Erythroblast (primary cell): ENCODE results near the gene IPCEF1.
A peak's percentile ranks its signal among the peaks of the same experiment; 100 is the strongest.

Experiments used
- DNase-seq, 2 experiments: peaks; one replicate each; lab custom pipeline; 2025; lab: John Stamatoyannopoulos, UW
- GATA1 ChIP-seq: IDR thresholded peaks from 2 replicates; pipeline ENCODE4 v1.6.1; 2011; ENCODE audit warnings: low read depth, mild to moderate bottlenecking, control low read depth, low read length, moderate library complexity
- POLR2A ChIP-seq: IDR thresholded peaks from 2 replicates; pipeline ENCODE4 v1.6.1; 2011; ENCODE audit warnings: mild to moderate bottlenecking, low read length

IPCEF1 gene, protein sequence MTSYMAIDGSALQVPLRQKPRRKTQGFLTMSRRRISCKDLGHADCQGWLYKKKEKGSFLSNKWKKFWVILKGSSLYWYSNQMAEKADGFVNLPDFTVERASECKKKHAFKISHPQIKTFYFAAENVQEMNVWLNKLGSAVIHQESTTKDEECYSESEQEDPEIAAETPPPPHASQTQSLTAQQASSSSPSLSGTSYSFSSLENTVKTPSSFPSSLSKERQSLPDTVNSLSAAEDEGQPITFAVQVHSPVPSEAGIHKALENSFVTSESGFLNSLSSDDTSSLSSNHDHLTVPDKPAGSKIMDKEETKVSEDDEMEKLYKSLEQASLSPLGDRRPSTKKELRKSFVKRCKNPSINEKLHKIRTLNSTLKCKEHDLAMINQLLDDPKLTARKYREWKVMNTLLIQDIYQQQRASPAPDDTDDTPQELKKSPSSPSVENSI

GRCh38 chr6:154356690-154357089 is at the start of gene IPCEF1:
Gene IPCEF1, minus strand, starts transcription at chr6:154356803. Its CDS starts 90,856 bp downstream, at chr6:154265947.
- no peak for TF ChIP-seq POLR2A
- no peak for TF ChIP-seq GATA1
- DNase-seq: no peak

GRCh38 chr6:154406301-154406700 is 49.7 kb upstream of the IPCEF1 start:
- TF ChIP-seq POLR2A (no peak), GATA1 (no peak)
- DNase-seq: no peak

GRCh38 chr6:154404791-154405400 is 48.3 kb upstream of the IPCEF1 start:
- TF ChIP-seq POLR2A: no peak
- TF ChIP-seq GATA1: no peak
- no peak for DNase-seq

GRCh38 chr6:154403788-154404187 is 47.2 kb upstream of the IPCEF1 start:
- DNase-seq: peak; percentile 44 to 45
- no peak for TF ChIP-seq GATA1
- TF ChIP-seq POLR2A: no peak

GRCh38 chr6:154402081-154402780 is 45.6 kb upstream of the IPCEF1 start:
- no peak for DNase-seq
- TF ChIP-seq POLR2A (no peak), GATA1 (no peak)

DNA sequence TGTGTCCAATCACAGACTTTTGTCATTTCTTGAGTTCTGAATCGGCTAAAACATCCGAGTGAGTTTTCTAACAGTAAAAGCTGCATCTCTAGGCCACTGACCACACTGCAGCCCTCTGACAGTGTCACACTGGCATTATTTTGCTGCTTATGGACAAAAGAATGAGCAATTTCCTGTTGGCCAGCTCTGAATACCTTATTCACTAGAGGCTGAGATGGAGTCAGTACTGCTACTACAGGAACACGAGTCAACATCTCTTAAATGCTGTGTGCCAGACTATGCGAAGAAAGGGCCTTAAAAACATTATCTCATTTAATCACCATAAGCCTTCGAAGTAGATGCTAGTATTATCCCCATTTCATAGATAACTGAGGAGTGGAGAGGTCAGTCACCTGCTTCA is 42.5 kb upstream of the IPCEF1 start:
- TF ChIP-seq POLR2A: no peak
- no peak for DNase-seq

DNA sequence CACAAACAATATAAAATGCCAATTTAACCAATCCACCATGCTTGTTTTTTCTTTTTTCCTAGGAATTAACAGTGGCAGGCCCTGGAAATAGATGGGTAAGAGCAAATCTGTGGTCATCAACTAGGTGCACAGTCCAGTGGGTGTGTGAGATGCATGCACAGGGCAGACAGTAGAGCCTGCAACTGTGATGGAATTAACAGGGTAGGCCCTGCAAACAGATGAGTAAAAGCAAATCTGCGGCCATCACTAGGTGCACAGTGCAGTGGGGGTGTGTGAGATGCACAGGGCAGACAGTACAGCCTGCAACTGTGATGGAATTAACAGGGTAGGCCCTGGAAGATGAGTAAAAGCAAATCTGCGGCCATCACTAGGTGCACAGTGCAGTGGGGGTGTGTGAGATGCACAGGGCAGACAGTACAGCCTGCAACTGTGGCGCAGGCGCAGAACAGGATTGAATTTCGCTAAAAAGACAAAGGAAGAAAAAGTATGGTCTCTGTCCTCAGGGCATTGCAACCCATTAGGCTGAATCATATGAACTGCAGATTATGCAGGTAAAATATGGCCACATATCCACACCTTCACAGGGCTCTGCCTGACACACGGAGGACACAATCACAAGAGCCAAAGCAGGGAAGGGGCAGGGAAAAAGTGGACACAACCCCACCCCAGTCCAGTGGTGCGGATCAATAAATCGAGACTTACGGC is 41.0 kb upstream of the IPCEF1 start:
- no peak for TF ChIP-seq POLR2A
- no peak for TF ChIP-seq GATA1
- DNase-seq: no peak

GRCh38 chr6:154395878-154396277 is 39.3 kb upstream of the IPCEF1 start:
- TF ChIP-seq POLR2A (no peak), GATA1 (no peak)
- DNase-seq: no peak

DNA sequence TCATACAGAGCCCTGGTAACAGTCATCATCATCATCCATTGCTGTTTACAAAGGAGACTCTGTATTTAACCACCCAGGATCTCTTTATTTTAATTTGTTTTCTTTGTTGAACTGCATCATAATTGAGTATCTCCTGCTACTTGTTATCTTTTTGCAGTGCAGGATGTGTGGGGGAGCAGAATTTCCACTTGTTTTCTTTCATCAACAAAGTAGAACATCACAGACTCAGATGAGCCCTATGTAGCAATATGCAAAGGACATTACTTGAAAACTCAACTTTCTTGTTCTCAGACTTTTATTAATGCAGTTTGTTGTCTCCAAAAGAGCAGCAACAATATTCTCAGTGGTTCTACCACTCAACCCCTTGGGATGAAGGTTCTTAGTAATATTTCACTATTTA is 38.7 kb upstream of the IPCEF1 start:
- DNase-seq: no peak

DNA sequence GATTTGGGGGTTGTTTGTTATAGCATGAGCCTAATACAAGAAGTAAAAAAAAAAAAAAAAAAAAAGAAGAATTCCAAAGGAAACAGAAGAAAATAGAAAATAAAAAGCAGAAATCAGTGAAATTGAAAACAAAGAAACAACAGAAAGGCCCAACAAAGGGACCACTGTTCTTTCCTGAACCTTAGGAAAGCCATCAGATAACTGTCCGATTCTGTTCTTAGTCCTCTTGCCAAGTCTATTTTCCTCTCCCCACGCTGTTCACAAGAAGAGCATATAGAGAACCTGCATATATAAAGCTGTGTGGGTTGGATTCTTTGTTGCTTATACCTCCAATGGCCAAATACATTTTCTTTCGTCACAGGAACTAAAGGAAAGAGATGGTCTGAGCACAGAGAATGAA is 38.0 kb upstream of the IPCEF1 start:
- no peak for DNase-seq

More for the DNA sequence above, 38.7 kb upstream of the IPCEF1 start:
- TF ChIP-seq POLR2A: no peak
- no peak for TF ChIP-seq GATA1

GRCh38 chr6:154390034-154390433 is 33.4 kb upstream of the IPCEF1 start:
- DNase-seq: no peak
- TF ChIP-seq GATA1 (no peak), POLR2A (no peak)

More for the DNA sequence above, 38.0 kb upstream of the IPCEF1 start:
- TF ChIP-seq POLR2A: no peak
- TF ChIP-seq GATA1: no peak

- no peak for TF ChIP-seq GATA1
- TF ChIP-seq POLR2A: no peak
- no peak for DNase-seq
These were observed 32.2 kb upstream of the IPCEF1 start for GRCh38 chr6:154388803-154389202.
